ENCODE measurements around the gene ADAMTS13.

GRCh38 chr9:133474215-133474614, 52.0 kb downstream of the ADAMTS13 start:
- no peak for TF ChIP-seq CTCF (IDR thresholded peaks at IDR 0.05)
- no peak for TF ChIP-seq EP300 (IDR thresholded peaks at IDR 0.05)
- no peak for TF ChIP-seq POLR2A (IDR thresholded peaks at IDR 0.05)
